ENCODE data around the gene SIGLEC10.
"Not testable (repeated sequence)": the region's sequence is repeated elsewhere in the genome, so short reads cannot be mapped to it uniquely, and the experiment has no call there.

The SIGLEC10 gene

DNA sequence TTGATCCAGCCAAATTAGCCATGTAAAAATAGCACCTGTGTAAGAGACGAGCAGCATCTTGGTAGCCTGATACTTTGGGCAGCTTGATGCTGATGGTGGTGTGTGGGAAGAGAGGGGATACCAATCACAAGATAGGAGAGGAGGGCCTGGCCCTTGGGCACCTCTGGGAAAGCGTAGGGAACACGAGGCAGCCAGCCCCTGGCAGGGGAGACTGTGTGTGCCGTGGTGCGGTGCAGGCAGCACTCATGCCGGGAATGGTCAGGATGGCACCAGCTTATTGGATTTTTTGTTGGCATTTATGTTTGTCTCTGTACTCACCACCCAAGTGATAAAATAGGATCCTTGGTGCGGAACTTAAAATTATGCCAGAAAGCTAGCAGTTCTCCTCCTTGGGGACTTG is 30.6 kb upstream of the SIGLEC10 start:
- Histone ChIP-seq H3K4me1 (ENCODE audit: insufficient read depth, insufficient read length) (no peaks in the 10 kb centered on the region), H3K27me3 (ENCODE audit: insufficient read depth, insufficient read length) (no peaks in the 10 kb centered on the region), H3K9ac (ENCODE audit: insufficient read length, low read depth) (no peak overlapping the region), H3K4me3 (ENCODE audit: insufficient read length, low read depth) (no peak overlapping the region), H3K36me3 (ENCODE audit: insufficient read depth, insufficient read length, low read length) (no peaks in the 10 kb centered on the region), H3K9me3 (ENCODE audit: insufficient read depth, low read length) (no peaks in the 10 kb centered on the region; the same call in 1 of the 2 replicates)
- DNase-seq (ENCODE audit: low read depth, low spot score), result no peak
- no peak for TF ChIP-seq ZNF274 (IDR thresholded peaks at IDR 0.05; ENCODE audit: low read depth, low read length)
- TF ChIP-seq SUZ12 (IDR thresholded peaks at IDR 0.05; ENCODE audit: extremely low read depth, insufficient read depth, insufficient read length), result no peak
- no peak for TF ChIP-seq YY1 (IDR thresholded peaks at IDR 0.05; ENCODE audit: insufficient read depth, insufficient read length)

DNA sequence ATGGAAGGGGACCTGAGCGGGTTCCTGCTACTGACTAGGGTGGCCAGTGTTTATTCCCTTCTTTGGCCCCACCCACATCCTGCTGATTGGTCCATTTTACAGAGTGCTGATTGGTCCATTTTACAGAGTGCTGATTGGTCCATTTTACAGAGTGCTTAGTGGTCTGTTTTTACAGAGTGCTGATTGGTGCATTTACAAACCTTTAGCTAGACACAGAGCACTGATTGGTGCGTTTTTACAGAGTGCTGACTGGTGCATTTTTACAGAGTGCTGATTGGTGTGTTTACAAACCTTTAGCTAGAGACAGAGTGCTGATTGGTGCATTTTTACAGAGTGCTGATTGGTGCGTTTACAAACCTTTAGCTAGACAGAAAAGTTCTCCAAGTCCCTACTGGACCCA is 30.1 kb upstream of the SIGLEC10 start:
- not testable (repeated sequence) for H3K27me3 ChIP-seq (ENCODE audit: insufficient read depth, insufficient read length); H3K9me3 ChIP-seq (ENCODE audit: insufficient read depth, low read length); DNase-seq (ENCODE audit: low read depth, low spot score); H3K4me1 ChIP-seq (ENCODE audit: insufficient read depth, insufficient read length); H3K4me3 ChIP-seq (ENCODE audit: insufficient read length, low read depth); H3K36me3 ChIP-seq (ENCODE audit: insufficient read depth, insufficient read length, low read length); H3K9ac ChIP-seq (ENCODE audit: insufficient read length, low read depth)

DNA sequence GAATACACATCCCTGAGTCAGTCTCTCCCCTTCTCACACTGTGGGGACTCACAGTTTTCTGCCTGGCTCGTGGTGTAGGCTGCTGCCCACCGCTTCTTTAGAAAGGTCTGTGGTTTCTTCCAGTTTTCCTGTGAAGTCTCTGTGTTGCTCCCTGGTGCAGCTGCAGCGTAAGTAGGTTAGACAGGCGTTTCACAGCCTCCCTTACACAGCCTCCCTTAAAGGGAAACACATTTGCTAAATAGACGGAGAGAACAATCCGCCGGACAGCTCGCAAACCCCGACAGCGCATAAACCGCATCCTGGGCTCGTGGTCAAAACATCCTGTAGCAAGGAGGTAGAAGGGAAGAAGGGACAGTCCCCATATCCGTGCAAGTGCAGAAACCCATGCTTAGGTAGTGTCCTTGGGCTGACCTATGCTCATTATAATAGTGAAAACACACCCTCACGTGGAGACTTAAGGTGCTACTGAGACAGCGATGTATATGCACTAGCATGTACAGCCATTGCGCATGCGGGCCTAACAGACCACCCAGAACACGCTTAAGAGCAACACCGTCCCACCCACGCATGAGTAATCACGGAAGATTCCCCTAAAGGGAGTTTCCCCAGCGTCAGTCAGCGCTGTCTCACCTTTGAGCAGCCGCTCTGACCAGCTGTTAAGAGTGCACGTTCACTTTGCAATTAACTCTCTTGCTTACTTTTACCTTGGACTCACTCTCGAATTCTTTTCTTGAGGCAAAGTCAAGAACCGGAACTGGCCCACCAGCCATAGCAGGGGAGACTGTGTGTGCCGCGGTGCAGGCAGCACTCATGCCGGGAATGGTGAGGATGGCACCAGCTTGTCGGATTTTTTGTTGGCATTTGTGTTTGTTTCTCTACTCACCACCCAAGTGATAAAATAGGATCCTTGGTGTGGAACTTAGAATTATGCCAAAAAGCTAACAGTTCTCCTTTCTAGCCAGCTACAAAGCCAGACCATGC is 24.3 kb upstream of the SIGLEC10 start:
- Histone ChIP-seq H3K9ac (ENCODE audit: insufficient read length, low read depth) (no peak overlapping the region), H3K9me3 (ENCODE audit: insufficient read depth, low read length) (no peaks in the 10 kb centered on the region), H3K4me3 (ENCODE audit: insufficient read length, low read depth) (no peak overlapping the region), H3K36me3 (ENCODE audit: insufficient read depth, insufficient read length, low read length) (no peaks in the 10 kb centered on the region), H3K4me1 (ENCODE audit: insufficient read depth, insufficient read length) (no peaks in the 10 kb centered on the region), H3K27me3 (ENCODE audit: insufficient read depth, insufficient read length) (no peaks in the 10 kb centered on the region)
- no peak for DNase-seq (ENCODE audit: low read depth, low spot score)
- TF ChIP-seq ZNF274 (IDR thresholded peaks at IDR 0.05; ENCODE audit: low read depth, low read length), result no peak
- TF ChIP-seq SUZ12 (IDR thresholded peaks at IDR 0.05; ENCODE audit: extremely low read depth, insufficient read depth, insufficient read length), result no peak
- TF ChIP-seq YY1 (IDR thresholded peaks at IDR 0.05; ENCODE audit: insufficient read depth, insufficient read length), result no peak

DNA sequence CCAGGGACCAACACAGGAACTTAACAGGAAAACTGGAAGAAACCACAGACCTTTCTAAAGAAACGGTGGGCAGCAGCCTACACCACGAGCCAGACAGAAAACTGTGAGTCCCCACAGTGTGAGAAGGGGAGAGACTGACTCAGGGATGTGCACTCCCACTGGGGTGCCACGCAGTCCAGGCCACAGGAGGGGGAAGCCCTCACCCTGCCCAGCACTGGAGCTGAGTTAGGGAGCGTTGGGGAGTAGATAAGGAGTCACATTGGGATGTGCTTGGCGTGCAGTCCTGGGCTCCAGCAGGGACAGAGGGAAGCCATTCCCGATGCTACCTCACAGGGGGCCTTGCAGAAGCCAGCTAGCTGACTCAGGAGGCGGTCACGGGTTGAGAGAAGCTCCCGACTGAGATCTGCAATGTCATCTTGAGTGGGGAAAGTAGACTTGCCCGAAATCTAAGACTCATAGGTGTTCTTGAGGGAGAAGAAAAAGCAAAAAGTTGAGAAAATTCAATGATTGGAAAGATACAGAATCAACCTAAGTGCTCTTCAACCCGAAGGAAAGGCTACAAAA is 23.5 kb upstream of the SIGLEC10 start:
- no peak for TF ChIP-seq ZNF274 (IDR thresholded peaks at IDR 0.05; ENCODE audit: low read depth, low read length)
- TF ChIP-seq YY1 (IDR thresholded peaks at IDR 0.05; ENCODE audit: insufficient read depth, insufficient read length), result no peak
- no peak for TF ChIP-seq SUZ12 (IDR thresholded peaks at IDR 0.05; ENCODE audit: extremely low read depth, insufficient read depth, insufficient read length)
- H3K36me3 ChIP-seq (ENCODE audit: insufficient read depth, insufficient read length, low read length), result no peaks in the 10 kb centered on the region
- no peak for DNase-seq (ENCODE audit: low read depth, low spot score)
- no peaks in the 10 kb centered on the region for H3K4me1 ChIP-seq (ENCODE audit: insufficient read depth, insufficient read length)
- H3K9ac ChIP-seq (ENCODE audit: insufficient read length, low read depth), result no peak overlapping the region
- no peaks in the 10 kb centered on the region for H3K9me3 ChIP-seq (ENCODE audit: insufficient read depth, low read length)
- H3K4me3 ChIP-seq (ENCODE audit: insufficient read length, low read depth), result no peak overlapping the region
- H3K27me3 ChIP-seq (ENCODE audit: insufficient read depth, insufficient read length), result no peaks in the 10 kb centered on the region

DNA sequence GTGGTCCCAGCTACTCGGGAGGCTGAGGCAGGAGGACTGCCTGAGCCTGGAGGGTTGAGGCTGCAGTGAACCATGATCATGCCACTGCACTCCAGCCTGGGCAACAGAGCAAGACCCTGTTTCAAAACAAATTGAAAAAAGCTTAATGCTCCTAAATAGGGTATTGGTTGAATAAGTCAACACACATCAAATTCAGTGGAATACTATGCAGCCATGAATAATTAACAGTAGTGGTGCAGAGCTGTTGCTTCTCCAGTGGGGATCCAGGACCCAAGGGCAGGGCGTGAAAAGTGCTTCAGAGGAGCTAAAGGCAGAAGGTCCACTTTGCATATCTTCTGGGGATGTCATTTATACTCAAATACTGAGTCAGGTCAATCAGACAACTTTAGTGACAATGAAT is 22.6 kb upstream of the SIGLEC10 start:
- DNase-seq (ENCODE audit: low read depth, low spot score), result no peak
- no peaks in the 10 kb centered on the region for H3K4me1 ChIP-seq (ENCODE audit: insufficient read depth, insufficient read length)
- H3K36me3 ChIP-seq (ENCODE audit: insufficient read depth, insufficient read length, low read length), result no peaks in the 10 kb centered on the region
- no peaks in the 10 kb centered on the region for H3K9me3 ChIP-seq (ENCODE audit: insufficient read depth, low read length)
- no peak overlapping the region for H3K9ac ChIP-seq (ENCODE audit: insufficient read length, low read depth)
- no peak overlapping the region for H3K4me3 ChIP-seq (ENCODE audit: insufficient read length, low read depth)
- TF ChIP-seq ZNF274 (IDR thresholded peaks at IDR 0.05; ENCODE audit: low read depth, low read length) (no peak), SUZ12 (IDR thresholded peaks at IDR 0.05; ENCODE audit: extremely low read depth, insufficient read depth, insufficient read length) (no peak), YY1 (IDR thresholded peaks at IDR 0.05; ENCODE audit: insufficient read depth, insufficient read length) (no peak)
- H3K27me3 ChIP-seq (ENCODE audit: insufficient read depth, insufficient read length), result no peaks in the 10 kb centered on the region

- Histone ChIP-seq H3K27me3 (ENCODE audit: insufficient read depth, insufficient read length) (no peaks in the 10 kb centered on the region), H3K9me3 (ENCODE audit: insufficient read depth, low read length) (no peaks in the 10 kb centered on the region), H3K4me3 (ENCODE audit: insufficient read length, low read depth) (no peak overlapping the region), H3K9ac (ENCODE audit: insufficient read length, low read depth) (no peak overlapping the region), H3K4me1 (ENCODE audit: insufficient read depth, insufficient read length) (no peaks in the 10 kb centered on the region), H3K36me3 (ENCODE audit: insufficient read depth, insufficient read length, low read length) (no peaks in the 10 kb centered on the region)
- TF ChIP-seq YY1 (IDR thresholded peaks at IDR 0.05; ENCODE audit: insufficient read depth, insufficient read length) (no peak), ZNF274 (IDR thresholded peaks at IDR 0.05; ENCODE audit: low read depth, low read length) (no peak), SUZ12 (IDR thresholded peaks at IDR 0.05; ENCODE audit: extremely low read depth, insufficient read depth, insufficient read length) (no peak)
- DNase-seq (ENCODE audit: low read depth, low spot score), result peak; percentile 13
Observed at GRCh38 chr19:51439021-51439465, 21.6 kb upstream of the SIGLEC10 start.

DNA sequence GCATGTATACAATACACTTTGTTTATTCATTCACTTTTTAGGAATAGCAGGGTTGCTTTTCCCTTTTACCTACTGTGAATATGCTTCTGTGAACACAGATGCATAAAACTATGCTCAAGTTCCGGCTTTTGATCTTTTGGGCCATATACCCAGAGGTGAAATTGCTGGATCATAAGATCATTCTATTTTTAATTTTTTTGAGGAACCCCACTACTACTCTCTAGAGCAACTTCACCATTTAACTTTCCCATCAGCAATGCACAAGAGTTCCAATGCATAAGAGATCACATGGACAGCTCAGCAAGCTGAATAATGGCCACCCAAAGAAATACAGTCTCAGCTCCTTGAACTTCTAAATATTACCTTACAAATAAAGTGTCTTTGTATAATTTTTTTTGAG is 17.0 kb upstream of the SIGLEC10 start:
- Histone ChIP-seq H3K9me3 (ENCODE audit: insufficient read depth, low read length) (no peaks in the 10 kb centered on the region), H3K4me3 (ENCODE audit: insufficient read length, low read depth) (no peak overlapping the region), H3K9ac (ENCODE audit: insufficient read length, low read depth) (no peak overlapping the region), H3K27me3 (ENCODE audit: insufficient read depth, insufficient read length) (no peaks in the 10 kb centered on the region), H3K4me1 (ENCODE audit: insufficient read depth, insufficient read length) (no peaks in the 10 kb centered on the region), H3K36me3 (ENCODE audit: insufficient read depth, insufficient read length, low read length) (no peaks in the 10 kb centered on the region)
- no peak for DNase-seq (ENCODE audit: low read depth, low spot score)
- no peak for TF ChIP-seq ZNF274 (IDR thresholded peaks at IDR 0.05; ENCODE audit: low read depth, low read length)
- no peak for TF ChIP-seq YY1 (IDR thresholded peaks at IDR 0.05; ENCODE audit: insufficient read depth, insufficient read length)
- TF ChIP-seq SUZ12 (IDR thresholded peaks at IDR 0.05; ENCODE audit: extremely low read depth, insufficient read depth, insufficient read length), result no peak

Measured in NT2/D1 (cell line).